A549 (cell line): Measurements from ENCODE around the gene EML2. TPM values are rescaled to one million over a fixed set of nuclear protein-coding genes. Genes with fewer than 3 reads are reported as not detected.
A peak's percentile ranks its signal among the peaks of the same experiment; 100 is the strongest.
"Not testable (repeated sequence)": the region's sequence is repeated elsewhere in the genome, so short reads cannot be mapped to it uniquely, and the experiment has no call there.

Experiments used
- ATAC-seq, 2 experiments: fragments of 200-7000 bp in 1 of 2; fragments of >200 bp in 1 of 2; cut with Nextera tagmentation in 1 of 2; cut with Tn5 transposase in 1 of 2; 3 replicates each; pipeline versions ENCODE4 v1.8.0 to v1.9.1; 2018 to 2020; ENCODE audit warnings: mild to moderate bottlenecking in 1 of 2, moderate library complexity in 1 of 2
- CTCF ChIA-PET: fragments of 300-600 bp; sonication (Branson Sonifier 250); formaldehyde crosslinking; extraction: SDS; loops from one replicate; lab custom pipeline; 2021; ENCODE audit warnings: antibody characterized with exemption, inconsistent platforms; lab: Yijun Ruan, JAX
- POLR2A ChIA-PET: fragments of 350-600 bp; formaldehyde crosslinking; extraction: SDS; loops from one replicate; lab custom pipeline; 2021; ENCODE audit warnings: antibody characterized with exemption, inconsistent platforms; lab: Yijun Ruan, JAX
- DNase-seq, 2 experiments: peaks; one replicate each; pipeline versions ENCODE4 v3.0.0 to v3.0.0-alpha.2; 2011 to 2016; ENCODE audit warnings: low read depth in 1 of 2, low spot score in 1 of 2
- FAIRE-seq: peaks from 2 replicates; lab custom pipeline; 2011; peaks lifted over from hg19 to GRCh38; lab: Jason Lieb, UNC
- H3K27ac ChIP-seq, 2 experiments: fragments of >200 bp; sonication (Bioruptor Twin); formaldehyde crosslinking; 3 replicates each; pipeline ENCODE4 v1.5.1; 2016 to 2017
- H3K4me1 ChIP-seq: fragments of >200 bp; sonication (Bioruptor Twin); formaldehyde crosslinking; 3 replicates; pipeline ENCODE4 v1.6.1; 2016
- H3K4me2 ChIP-seq: fragments of >200 bp; sonication (Bioruptor Twin); formaldehyde crosslinking; 3 replicates; pipeline ENCODE4 v1.6.1; 2016
- H3K4me3 ChIP-seq: fragments of >200 bp; sonication (Bioruptor Twin); formaldehyde crosslinking; 3 replicates; pipeline ENCODE4 v1.5.1; 2016
- H3K9me3 ChIP-seq: fragments of >200 bp; sonication (Bioruptor Twin); formaldehyde crosslinking; 3 replicates; pipeline ENCODE4 v1.6.1; 2016
- BCL3 ChIP-seq: fragments of >200 bp; sonication (Bioruptor Twin); formaldehyde crosslinking; IDR thresholded peaks from 3 replicates; pipeline ENCODE4 v1.6.1; 2016
- BHLHE40 ChIP-seq: IDR thresholded peaks from 2 replicates; pipeline ENCODE4 v1.6.1; 2012; ENCODE audit warnings: low read depth, low read length, inconsistent platforms
- CHD4 ChIP-seq: fragments of 200-600 bp; sonication (generic); IDR thresholded peaks from 2 replicates; pipeline ENCODE4 v1.6.1; 2016; ENCODE audit warnings: antibody characterized with exemption, mild to moderate bottlenecking, borderline replicate concordance
- FOSB ChIP-seq: fragments of 250-450 bp; sonication (Bioruptor Pico); IDR thresholded peaks from 2 replicates; pipeline ENCODE4 v1.5.0; 2020; ENCODE audit warnings: mild to moderate bottlenecking, moderate library complexity
- HES2 ChIP-seq: fragments of >200 bp; sonication (Bioruptor Twin); formaldehyde crosslinking; IDR thresholded peaks from 2 replicates; pipeline ENCODE4 v1.6.1; 2016
- HOXB13 ChIP-seq: fragments of 250-450 bp; sonication (Bioruptor Pico); IDR thresholded peaks from 2 replicates; pipeline ENCODE4 v1.5.0; 2020; ENCODE audit warnings: low read depth, mild to moderate bottlenecking, moderate library complexity
- HOXB5 ChIP-seq: fragments of 250-450 bp; sonication (Bioruptor Pico); IDR thresholded peaks from 2 replicates; pipeline ENCODE4 v1.5.0; 2020; ENCODE audit warnings: mild to moderate bottlenecking, moderate library complexity
- JUNB ChIP-seq: fragments of >200 bp; sonication (Bioruptor Twin); formaldehyde crosslinking; IDR thresholded peaks from 2 replicates; pipeline ENCODE4 v1.6.1; 2016
- MAFK ChIP-seq: fragments of 450-650 bp; IDR thresholded peaks from 2 replicates; pipeline ENCODE4 v1.6.1; 2014; ENCODE audit not compliant: partially characterized antibody
- NPAS2 ChIP-seq: fragments of 250-450 bp; sonication (Bioruptor Pico); IDR thresholded peaks from 2 replicates; pipeline ENCODE4 v1.8.0; 2022; ENCODE audit warnings: mild to moderate bottlenecking, moderate library complexity, borderline replicate concordance
- NR3C1 ChIP-seq: fragments of >200 bp; sonication (Bioruptor Twin); formaldehyde crosslinking; IDR thresholded peaks from 3 replicates; pipeline ENCODE4 v1.6.1; 2017
- RAD21 ChIP-seq, 2 experiments: fragments of >200 bp in 1 of 2; sonication (Bioruptor Twin) in 1 of 2; formaldehyde crosslinking in 1 of 2; IDR thresholded peaks in 1 of 2; conservative IDR thresholded peaks in 1 of 2; 2 replicates in 1 of 2; 3 replicates in 1 of 2; pipeline ENCODE4 v1.6.1; 2012 to 2018; ENCODE audit warnings: inconsistent platforms in 1 of 2
- RARB ChIP-seq: fragments of 250-450 bp; sonication (Bioruptor Pico); IDR thresholded peaks from 2 replicates; pipeline ENCODE4 v1.8.0; 2021; ENCODE audit warnings: mild to moderate bottlenecking, moderate library complexity
- REST ChIP-seq: fragments of 200-600 bp; sonication (generic); IDR thresholded peaks from 2 replicates; pipeline ENCODE4 v1.6.1; 2016; ENCODE audit warnings: antibody characterized with exemption, mild to moderate bottlenecking, moderate library complexity
- SREBF2 ChIP-seq: fragments of 450-650 bp; IDR thresholded peaks from 2 replicates; pipeline ENCODE4 v1.6.1; 2014; ENCODE audit warnings: mild to moderate bottlenecking, moderate library complexity
- ZC3H11A ChIP-seq: fragments of 450-650 bp; IDR thresholded peaks from 2 replicates; pipeline ENCODE4 v1.6.1; 2014; ENCODE audit warnings: antibody characterized with exemption, mild to moderate bottlenecking
- ZSCAN20 ChIP-seq: fragments of 250-450 bp; sonication (Bioruptor Pico); IDR thresholded peaks from 2 replicates; pipeline ENCODE4 v1.8.0; 2022; ENCODE audit warnings: mild to moderate bottlenecking, moderate library complexity
- WGBS: methylation state at CpG from one replicate; pipeline ENCODE4 v1.1.6; 2017; ENCODE audit errors: missing lambda C conversion rate; 5-methylcytosine and 5-hydroxymethylcytosine counted together
- polyA plus RNA-seq, 4 experiments: library from polyadenylated mRNA; depleted of rRNA in 3 of 4; stranded (reverse); fragments of >200 nt; fragmentation: RNase III in 1 of 4; extraction: RNeasy Plus Mini Kit Qiagen cat#74134 plus additional on column Dnase treatment in 1 of 4; gene quantifications; 2 replicates in 3 of 4; 3 replicates in 1 of 4; pipeline ENCODE4 v1.2.3, GENCODE V29; 2011 to 2017
- TF ChIP-seq, protein P1 (sequence below): fragments of 450-650 bp; IDR thresholded peaks from 2 replicates; pipeline ENCODE4 v1.6.1; 2014; ENCODE audit warnings: antibody characterized with exemption
- TF ChIP-seq, protein P2 (sequence below): fragments of 250-450 bp; sonication (Bioruptor Pico); IDR thresholded peaks from 2 replicates; pipeline ENCODE4 v1.5.0; 2021; ENCODE audit warnings: mild to moderate bottlenecking, moderate library complexity, borderline replicate concordance

Gene EML2
- polyA plus RNA-seq, 2 of the 4 experiments (the other 2 are of a cell fraction): 22.7 to 25.9 TPM

- POLR2A ChIA-PET: interaction anchor here (1.0 to 1.8 kb wide), 3 partner anchors 15 to 25 kb away, joined by 4 to 6 read pairs (median 5); partner anchors contain the start of gene EML2
- DNase-seq: peak; percentile 96 to 97
- peak overlapping the region; percentile 55 to 73 for H3K27ac ChIP-seq
Observed at GRCh38 chr19:45615795-45616703, 23.1 kb downstream of the EML2 start.

DNA sequence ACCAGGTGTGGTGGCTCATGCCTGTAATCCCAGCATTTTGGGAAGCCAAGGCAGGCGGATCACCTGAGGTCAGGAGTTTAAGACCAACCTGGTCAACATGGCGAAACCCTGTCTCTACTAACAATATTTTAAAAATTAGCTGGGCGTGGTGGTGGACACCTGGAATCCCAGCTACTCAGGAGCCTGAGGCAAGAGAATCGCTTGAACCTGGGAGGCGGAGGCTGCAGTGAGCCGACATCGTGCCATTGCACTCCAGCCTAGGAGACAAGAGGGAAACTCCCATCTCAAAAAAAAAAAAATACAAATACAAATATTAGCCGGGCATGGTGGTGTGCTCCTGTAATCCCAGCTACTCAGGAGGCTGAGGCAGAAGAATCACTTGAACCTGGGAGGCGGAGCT lies 24.1 kb downstream of the EML2 start:
- peak overlapping the region; percentile 82 for H3K4me2 ChIP-seq
- 89% methylated on average over 9 of the region's 9 CpGs for WGBS
- H3K27ac ChIP-seq: peak overlapping the region; percentile 77 to 85
- peaks cover 30% of the 10 kb centered on the region for H3K4me1 ChIP-seq
- ChIA-PET POLR2A (interaction anchor here (0.7 to 1.9 kb wide), 7 partner anchors 11 to 30 kb away, joined by 3 to 23 read pairs (median 5); partner anchors contain the start of genes EML2 and OPA3), CTCF (interaction anchor here (0.8 to 23.8 kb wide), 9 partner anchors 9 to 188 kb away, joined by 3 to 437 read pairs (median 5); partner anchors contain the start of gene EML2)
- H3K9me3 ChIP-seq, DNase-seq, H3K4me3 ChIP-seq, FAIRE-seq, ATAC-seq: not testable (repeated sequence)

More at GRCh38 chr19:45615795-45616703, 23.1 kb downstream of the EML2 start:
- peak; percentile 62 to 84 for ATAC-seq
- 60% methylated on average over 35 of the region's 37 CpGs for WGBS
- no peak for TF ChIP-seq SREBF2
- TF ChIP-seq, protein P1, sequence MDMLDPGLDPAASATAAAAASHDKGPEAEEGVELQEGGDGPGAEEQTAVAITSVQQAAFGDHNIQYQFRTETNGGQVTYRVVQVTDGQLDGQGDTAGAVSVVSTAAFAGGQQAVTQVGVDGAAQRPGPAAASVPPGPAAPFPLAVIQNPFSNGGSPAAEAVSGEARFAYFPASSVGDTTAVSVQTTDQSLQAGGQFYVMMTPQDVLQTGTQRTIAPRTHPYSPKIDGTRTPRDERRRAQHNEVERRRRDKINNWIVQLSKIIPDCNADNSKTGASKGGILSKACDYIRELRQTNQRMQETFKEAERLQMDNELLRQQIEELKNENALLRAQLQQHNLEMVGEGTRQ: peak; percentile 33; the same call in 1 of the 2 replicates
- TF ChIP-seq BHLHE40: peak; percentile 98
- H3K4me3 ChIP-seq: no peak overlapping the region
- no peak for FAIRE-seq
- H3K4me1 ChIP-seq: peaks cover 30% of the 10 kb centered on the region
- H3K4me2 ChIP-seq: peak overlapping the region; percentile 17; the same call in 2 of the 3 replicates
- no peaks in the 10 kb centered on the region for H3K9me3 ChIP-seq
- CTCF ChIA-PET: interaction anchor here (0.8 to 23.8 kb wide), 8 partner anchors 9 to 138 kb away, joined by 3 to 437 read pairs (median 4); partner anchors contain the start of gene EML2

GRCh38 chr19:45613926-45614725 lies 25.1 kb downstream of the EML2 start:
- DNase-seq (peak; percentile 89 to 99), ATAC-seq (peak; percentile 89 to 91), FAIRE-seq (peak; percentile 78)
- Histone ChIP-seq H3K4me1 (peaks cover 30% of the 10 kb centered on the region), H3K4me2 (peak overlapping the region; percentile 82), H3K27ac (peak overlapping the region; percentile 77 to 85), H3K4me3 (peak overlapping the region; percentile 16; the same call in 1 of the 3 replicates), H3K9me3 (no peaks in the 10 kb centered on the region)
- WGBS: 27% methylated on average over 10 of the region's 10 CpGs
- CTCF ChIA-PET: interaction anchor here (0.7 to 23.8 kb wide), 11 partner anchors 8 to 187 kb away, joined by 3 to 437 read pairs (median 4); partner anchors contain the start of genes EML2, GPR4, QPCTL and SNRPD2
- POLR2A ChIA-PET: interaction anchor here (0.6 to 1.9 kb wide), 11 partner anchors 12 to 106 kb away, joined by 3 to 23 read pairs (median 5); partner anchors contain the start of genes EML2 and OPA3
- no peak for TF ChIP-seq RARB (CRISPR knock-in tag)
- TF ChIP-seq HES2: no peak
- TF ChIP-seq MAFK: no peak
- no peak for TF ChIP-seq HOXB5
- TF ChIP-seq HOXB13: no peak
- 0 out of 2 replicates have a peak, but pooled peaks have one; percentile 39 for TF ChIP-seq JUNB
- no peak for TF ChIP-seq SREBF2
- TF ChIP-seq FOSB (CRISPR knock-in tag): no peak
- TF ChIP-seq, protein P2, sequence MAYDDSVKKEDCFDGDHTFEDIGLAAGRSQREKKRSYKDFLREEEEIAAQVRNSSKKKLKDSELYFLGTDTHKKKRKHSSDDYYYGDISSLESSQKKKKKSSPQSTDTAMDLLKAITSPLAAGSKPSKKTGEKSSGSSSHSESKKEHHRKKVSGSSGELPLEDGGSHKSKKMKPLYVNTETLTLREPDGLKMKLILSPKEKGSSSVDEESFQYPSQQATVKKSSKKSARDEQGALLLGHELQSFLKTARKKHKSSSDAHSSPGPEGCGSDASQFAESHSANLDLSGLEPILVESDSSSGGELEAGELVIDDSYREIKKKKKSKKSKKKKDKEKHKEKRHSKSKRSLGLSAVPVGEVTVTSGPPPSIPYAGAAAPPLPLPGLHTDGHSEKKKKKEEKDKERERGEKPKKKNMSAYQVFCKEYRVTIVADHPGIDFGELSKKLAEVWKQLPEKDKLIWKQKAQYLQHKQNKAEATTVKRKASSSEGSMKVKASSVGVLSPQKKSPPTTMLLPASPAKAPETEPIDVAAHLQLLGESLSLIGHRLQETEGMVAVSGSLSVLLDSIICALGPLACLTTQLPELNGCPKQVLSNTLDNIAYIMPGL (CRISPR knock-in tag): no peak
- no peak for TF ChIP-seq ZSCAN20 (CRISPR knock-in tag)
- no peak for TF ChIP-seq ZC3H11A
- TF ChIP-seq RAD21 (conservative IDR thresholded peaks at IDR 0.05 in 1 of 2, IDR thresholded peaks at IDR 0.05 in 1 of 2): 0 out of 5 replicates have a peak, but pooled peaks of 1 of the 2 experiments have one; percentile 10
- TF ChIP-seq CHD4: no peak
- TF ChIP-seq BCL3: no peak
- TF ChIP-seq NPAS2 (CRISPR knock-in tag): no peak
- TF ChIP-seq REST: no peak
- no peak for TF ChIP-seq NR3C1
